IMR-90 (cell line): ENCODE results near the gene GRIA2. TPM values are rescaled to one million over a fixed set of nuclear protein-coding genes. Genes with fewer than 3 reads are reported as not detected.

ENCODE experiments used
- ATAC-seq: fragments of 200-7000 bp; cut with Tn5 transposase; 2 replicates; pipeline ENCODE4 v1.9.1; 2020; ENCODE audit warnings: low read depth, mild to moderate bottlenecking, moderate library complexity
- BruUV-seq: library from RNA; stranded (reverse); fragments of 400-500 nt; replicated peaks from 2 replicates; lab custom pipeline; 2021; lab: Mats Ljungman, UMichigan
- CTCF ChIA-PET: fragments of 300-600 bp; formaldehyde crosslinking; extraction: SDS; loops from one replicate; lab custom pipeline; 2021; ENCODE audit warnings: antibody characterized with exemption; lab: Yijun Ruan, JAX
- POLR2A ChIA-PET: fragments of 300-600 bp; sonication (Branson Sonifier 250); formaldehyde crosslinking; loops from one replicate; lab custom pipeline; 2022; ENCODE audit warnings: antibody characterized with exemption; ENCODE audit not compliant: unreplicated experiment; lab: Charles Lee
- DNase-seq: peaks from one replicate; pipeline ENCODE4 v3.0.0; 2013
- H2AFZ ChIP-seq: replicated peaks from 2 replicates; pipeline ENCODE3; 2013; ENCODE audit warnings: low read length, mild to moderate bottlenecking; ENCODE audit not compliant: poor library complexity
- H2AK5ac ChIP-seq: 2 replicates; pipeline ENCODE4 v1.6.1; 2013; ENCODE audit warnings: low read depth, low read length, inconsistent platforms
- H2AK9ac ChIP-seq: replicated peaks from 2 replicates; pipeline ENCODE3; 2013; ENCODE audit warnings: mild to moderate bottlenecking, low read depth, low read length, moderate library complexity; ENCODE audit not compliant: poor library complexity
- H2BK120ac ChIP-seq: 2 replicates; pipeline ENCODE4 v1.6.1; 2013; ENCODE audit warnings: low read depth, low read length, inconsistent platforms
- H2BK15ac ChIP-seq: 3 replicates; pipeline ENCODE4 v1.6.1; 2013; ENCODE audit warnings: low read depth, low read length, inconsistent platforms
- H2BK20ac ChIP-seq: 2 replicates; pipeline ENCODE4 v1.6.1; 2013; ENCODE audit warnings: low read depth, mild to moderate bottlenecking, inconsistent platforms, low read length, moderate library complexity
- H2BK5ac ChIP-seq: 2 replicates; pipeline ENCODE4 v1.6.1; 2013; ENCODE audit warnings: mild to moderate bottlenecking, low read depth, low read length, inconsistent platforms; ENCODE audit not compliant: poor library complexity, severe bottlenecking
- H3K14ac ChIP-seq: replicated peaks from 2 replicates; pipeline ENCODE4 v1.6.1; 2013; ENCODE audit warnings: low read depth, low read length, inconsistent platforms
- H3K18ac ChIP-seq: 2 replicates; pipeline ENCODE4 v1.6.1; 2013; ENCODE audit warnings: low read depth, low read length, control low read depth
- H3K23ac ChIP-seq: 2 replicates; pipeline ENCODE4 v1.6.1; 2013; ENCODE audit warnings: low read depth, low read length, inconsistent platforms
- H3K27ac ChIP-seq: 2 replicates; pipeline ENCODE4 v1.5.1; 2013; ENCODE audit warnings: mild to moderate bottlenecking, control low read depth, low read length; ENCODE audit not compliant: insufficient read depth
- H3K27me3 ChIP-seq: 2 replicates; pipeline ENCODE4 v1.6.1; 2013; ENCODE audit warnings: low read length; ENCODE audit not compliant: control insufficient read depth, insufficient read depth
- H3K36me3 ChIP-seq: 2 replicates; pipeline ENCODE4 v1.6.1; 2013; ENCODE audit warnings: low read length, mixed read lengths; ENCODE audit not compliant: control insufficient read depth, insufficient read depth
- H3K4ac ChIP-seq: 2 replicates; pipeline ENCODE4 v1.6.1; 2013; ENCODE audit warnings: low read depth, low read length, inconsistent platforms
- H3K4me1 ChIP-seq: 2 replicates; pipeline ENCODE4 v1.6.1; 2013; ENCODE audit warnings: low read length, mixed read lengths; ENCODE audit not compliant: control insufficient read depth, insufficient read depth
- H3K4me2 ChIP-seq: 2 replicates; pipeline ENCODE4 v1.6.1; 2013; ENCODE audit warnings: low read depth, mild to moderate bottlenecking, control low read depth, low read length, moderate library complexity
- H3K4me3 ChIP-seq: 2 replicates; pipeline ENCODE4 v1.5.1; 2013; ENCODE audit warnings: low read depth, mild to moderate bottlenecking, control low read depth, low read length, moderate library complexity; ENCODE audit not compliant: insufficient read depth
- H3K56ac ChIP-seq: 2 replicates; pipeline ENCODE4 v1.6.1; 2013; ENCODE audit warnings: low read length, inconsistent platforms; ENCODE audit not compliant: insufficient read depth; ENCODE audit errors: extremely low read depth
- H3K79me1 ChIP-seq, 2 experiments: 2 replicates each; pipeline ENCODE4 v1.6.1; 2013; ENCODE audit warnings: low read length in 2 of 2, inconsistent platforms in 1 of 2, low read depth in 1 of 2
- H3K9ac ChIP-seq: 2 replicates; pipeline ENCODE4 v1.6.1; 2013; ENCODE audit warnings: low read depth, low read length, control low read depth
- H3K9me1 ChIP-seq: 2 replicates; pipeline ENCODE4 v1.6.1; 2013; ENCODE audit warnings: low read length, inconsistent platforms; ENCODE audit not compliant: insufficient read depth
- H3K9me3 ChIP-seq: 2 replicates; pipeline ENCODE4 v1.6.1; 2013; ENCODE audit warnings: low read length; ENCODE audit not compliant: control insufficient read depth, insufficient read depth
- H4K20me1 ChIP-seq: 2 replicates; pipeline ENCODE4 v1.6.1; 2013; ENCODE audit warnings: low read length, inconsistent platforms; ENCODE audit not compliant: insufficient read depth
- H4K5ac ChIP-seq: 2 replicates; pipeline ENCODE4 v1.6.1; 2013; ENCODE audit warnings: mild to moderate bottlenecking, low read depth, low read length, control low read depth
- H4K8ac ChIP-seq, 2 experiments: 2 replicates each; pipeline ENCODE4 v1.6.1; 2013; ENCODE audit warnings: low read depth in 2 of 2, low read length in 2 of 2, control low read depth in 1 of 2, inconsistent platforms in 1 of 2
- H4K91ac ChIP-seq: 2 replicates; pipeline ENCODE4 v1.6.1; 2013; ENCODE audit warnings: low read depth, low read length, inconsistent platforms; ENCODE audit not compliant: insufficient read depth
- CEBPB ChIP-seq: IDR thresholded peaks from 2 replicates; pipeline ENCODE4 v1.6.1; 2012; ENCODE audit warnings: low read depth, low read length, improper control_type of control experiment
- MXI1 ChIP-seq: IDR thresholded peaks from 2 replicates; pipeline ENCODE4 v1.6.1; 2012; ENCODE audit warnings: low read depth, mild to moderate bottlenecking, low read length, moderate library complexity, borderline replicate concordance
- RAD21 ChIP-seq: IDR thresholded peaks from 2 replicates; pipeline ENCODE4 v1.6.1; 2012; ENCODE audit warnings: low read length, improper control_type of control experiment
- WGBS, 2 experiments: methylation state at CpG; one replicate each; pipeline versions ENCODE4 v1.1.5 to v1.1.7; 2013; ENCODE audit warnings: missing lambda C conversion rate in 2 of 2; ENCODE audit not compliant: insufficient read length in 1 of 2; ENCODE audit errors: extremely low coverage in 2 of 2; 5-methylcytosine and 5-hydroxymethylcytosine counted together
- dilution Hi-C: fragments of 300-500 bp; cut with HindIII; formaldehyde crosslinking; loops from one replicate; pipeline ENCODE4 v1.14.3; 2018; ENCODE audit warnings: low sequenced_read_pairs; ENCODE audit not compliant: unreplicated experiment
- in situ Hi-C: fragments of 300-500 bp; cut with MboI; formaldehyde crosslinking; loops from 3 replicates; pipeline ENCODE4 v1.14.3; 2019; ENCODE audit warnings: low sequenced_read_pairs, inconsistent platforms, mixed read lengths
- intact Hi-C: fragments of 100-400 bp; cut with micrococcal nuclease; formaldehyde crosslinking; loops from 2 replicates; pipeline ENCODE4 v1.10.0; 2022
- polyA plus RNA-seq, 3 experiments: library from polyadenylated mRNA; depleted of rRNA; stranded (reverse); fragments of >200 nt; gene quantifications; 2 replicates each; pipeline ENCODE4 v1.2.3, GENCODE V29; 2012; ENCODE audit warnings: low replicate concordance in 1 of 3
- total RNA-seq: library from RNA; depleted of rRNA; stranded (reverse); fragments of >200 nt; gene quantifications from 2 replicates; pipeline ENCODE4 v1.2.3, GENCODE V29; 2012

Gene GRIA2
- total and polyA plus RNA-seq, 2 of the 4 experiments (the other 2 are of a cell fraction), result not detected

DNA sequence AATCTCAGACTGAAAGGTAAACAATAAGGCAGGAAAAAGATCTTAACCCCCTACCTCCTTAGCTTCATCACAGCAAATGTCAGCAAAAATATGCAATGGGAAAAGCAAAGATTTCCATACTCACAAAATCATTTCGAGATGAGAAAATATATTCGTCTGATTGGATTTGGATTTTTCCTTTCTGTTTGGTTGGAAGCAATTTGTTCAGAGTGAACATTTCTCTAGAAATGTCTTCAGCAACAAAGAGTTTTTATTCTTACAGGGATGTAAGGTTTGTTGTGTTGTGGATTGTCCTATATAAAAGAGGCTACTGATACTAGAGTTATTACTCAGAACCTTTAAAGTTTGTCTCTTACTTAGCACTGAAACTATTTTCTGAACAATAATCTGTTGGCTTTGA, 23.8 kb downstream of the GRIA2 start:
- in situ Hi-C loops, result no loop called here
- Histone ChIP-seq H3K14ac (no peak overlapping the region), H3K23ac (no peak overlapping the region), H3K4me1 (no peaks in the 10 kb centered on the region), H3K9ac (no peak overlapping the region), H4K5ac (no peak overlapping the region), H3K36me3 (no peaks in the 10 kb centered on the region), H3K27me3 (no peaks in the 10 kb centered on the region), H2BK20ac (no peak overlapping the region), H3K18ac (no peak overlapping the region), H4K91ac (no peak overlapping the region), H2BK5ac (no peak overlapping the region), H2BK15ac (no peak overlapping the region), H3K9me3 (no peaks in the 10 kb centered on the region), H3K4ac (no peak overlapping the region), H3K56ac (no peak overlapping the region), H3K4me2 (no peak overlapping the region), H4K20me1 (no peaks in the 10 kb centered on the region), H2AK5ac (no peak overlapping the region), H3K79me1 (no peaks in the 10 kb centered on the region), H4K8ac (no peak overlapping the region), H2BK120ac (no peak overlapping the region), H3K27ac (no peak overlapping the region), H3K9me1 (no peaks in the 10 kb centered on the region), H3K4me3 (no peak overlapping the region), H2AK9ac (no peak overlapping the region), H2AFZ (no peak overlapping the region)
- WGBS, 2 experiments, result no CpG with 5 or more reads among the region's 2 CpGs
- CTCF ChIA-PET, result no interaction called here
- intact Hi-C loops, result no loop called here
- POLR2A ChIA-PET, result no interaction called here
- TF ChIP-seq RAD21 (no peak), MXI1 (no peak), CEBPB (no peak)
- no peak for DNase-seq
- dilution Hi-C loops, result no loop called here
- no peak for ATAC-seq
- no TSS peak for BruUV-seq
